Measurements from ENCODE around the gene ZNF148.
"Not testable (repeated sequence)": the region's sequence is repeated elsewhere in the genome, so short reads cannot be mapped to it uniquely, and the experiment has no call there.

Gene ZNF148, protein sequence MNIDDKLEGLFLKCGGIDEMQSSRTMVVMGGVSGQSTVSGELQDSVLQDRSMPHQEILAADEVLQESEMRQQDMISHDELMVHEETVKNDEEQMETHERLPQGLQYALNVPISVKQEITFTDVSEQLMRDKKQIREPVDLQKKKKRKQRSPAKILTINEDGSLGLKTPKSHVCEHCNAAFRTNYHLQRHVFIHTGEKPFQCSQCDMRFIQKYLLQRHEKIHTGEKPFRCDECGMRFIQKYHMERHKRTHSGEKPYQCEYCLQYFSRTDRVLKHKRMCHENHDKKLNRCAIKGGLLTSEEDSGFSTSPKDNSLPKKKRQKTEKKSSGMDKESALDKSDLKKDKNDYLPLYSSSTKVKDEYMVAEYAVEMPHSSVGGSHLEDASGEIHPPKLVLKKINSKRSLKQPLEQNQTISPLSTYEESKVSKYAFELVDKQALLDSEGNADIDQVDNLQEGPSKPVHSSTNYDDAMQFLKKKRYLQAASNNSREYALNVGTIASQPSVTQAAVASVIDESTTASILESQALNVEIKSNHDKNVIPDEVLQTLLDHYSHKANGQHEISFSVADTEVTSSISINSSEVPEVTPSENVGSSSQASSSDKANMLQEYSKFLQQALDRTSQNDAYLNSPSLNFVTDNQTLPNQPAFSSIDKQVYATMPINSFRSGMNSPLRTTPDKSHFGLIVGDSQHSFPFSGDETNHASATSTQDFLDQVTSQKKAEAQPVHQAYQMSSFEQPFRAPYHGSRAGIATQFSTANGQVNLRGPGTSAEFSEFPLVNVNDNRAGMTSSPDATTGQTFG

DNA sequence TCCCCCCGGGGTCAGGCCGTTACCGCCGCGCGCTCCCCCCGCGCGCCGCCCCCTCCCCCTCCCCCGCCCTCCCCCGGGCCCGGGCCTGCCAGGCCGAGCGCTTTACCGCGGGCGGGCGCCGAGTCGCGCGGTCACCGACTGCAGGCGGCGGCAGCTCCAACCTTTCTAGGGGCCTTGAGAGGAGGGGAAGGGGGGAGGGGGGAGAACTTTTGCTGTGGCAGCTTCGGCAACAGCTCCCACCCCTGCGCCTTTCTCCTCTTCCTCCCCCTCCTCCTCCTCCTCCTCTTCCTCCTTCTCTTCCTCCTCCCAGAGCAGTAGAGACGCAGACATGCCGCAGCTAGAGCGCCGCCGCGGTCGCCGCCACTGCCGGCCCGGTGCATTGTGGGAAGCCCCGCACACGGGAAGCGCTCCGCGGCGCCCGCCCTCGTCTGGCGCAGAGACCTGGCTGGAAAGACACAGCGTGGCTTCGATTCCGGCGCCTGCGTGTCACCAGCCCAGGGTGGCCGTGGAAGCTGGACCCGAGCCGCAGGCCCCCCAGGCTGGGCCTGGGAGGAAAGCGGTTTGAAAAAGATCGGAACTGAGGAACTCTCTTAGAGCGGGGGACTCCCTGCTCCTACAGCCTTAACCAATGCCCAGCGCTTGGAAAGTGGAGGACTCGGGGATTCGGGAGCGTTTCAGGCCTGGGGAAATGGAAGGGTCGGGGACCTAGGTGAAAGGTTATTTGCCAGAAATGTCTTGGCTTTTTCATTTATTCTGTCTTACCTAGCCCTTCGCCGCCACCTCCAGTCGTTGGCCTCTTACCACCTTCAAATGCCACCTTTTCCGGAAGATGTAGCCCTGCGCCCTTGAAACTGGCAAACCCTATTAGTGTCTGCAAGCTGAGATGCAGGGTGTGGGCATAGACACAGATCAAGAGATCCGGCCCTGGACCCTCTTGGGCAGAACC is at the start of gene ZNF148:
ZNF148 (minus strand) TSS at position 330 of the 946 bp plus-strand sequence. CDS start 61,685 bp downstream, outside the sequence.
- DNase-seq, result peak; percentile 93

DNA sequence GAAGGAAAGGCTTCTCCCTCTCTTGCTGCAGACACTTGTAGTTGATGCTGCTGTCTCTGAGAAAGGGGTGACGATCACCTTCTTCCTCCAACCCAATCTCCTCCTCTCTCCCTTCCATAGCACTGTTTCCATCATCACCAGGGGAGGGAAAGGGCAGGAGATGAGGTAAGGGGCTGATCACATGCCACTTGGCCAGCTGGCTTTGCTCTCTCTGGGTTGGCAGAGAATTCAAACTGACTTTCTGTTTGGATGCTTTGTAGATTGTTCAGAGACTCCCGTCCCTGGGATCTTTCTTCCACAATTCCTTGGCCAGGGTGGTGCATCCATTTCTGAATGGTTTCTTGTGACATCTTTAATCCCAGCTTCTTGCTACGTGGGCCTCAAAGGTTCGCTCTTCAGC is 43.2 kb upstream of the ZNF148 start:
- DNase-seq, result no peak

DNA sequence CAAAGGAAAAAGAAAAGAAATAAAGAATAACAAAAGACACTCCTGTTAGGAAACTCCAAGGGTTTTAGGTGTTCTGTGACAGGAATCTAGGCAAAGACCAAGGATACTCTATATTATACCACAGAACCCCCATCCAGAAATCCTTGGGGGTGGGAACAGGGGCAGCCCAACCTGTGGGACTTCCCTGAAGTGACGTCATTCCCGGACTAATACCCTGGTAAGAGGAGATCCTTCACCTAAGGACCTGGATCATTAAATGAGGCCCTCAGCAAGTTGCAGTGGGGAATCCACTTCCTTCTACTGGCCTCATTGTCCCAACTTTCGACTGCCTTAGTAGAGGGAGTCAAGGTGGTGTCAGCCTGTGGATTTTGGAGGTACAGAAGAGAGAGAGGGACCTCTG is 41.1 kb upstream of the ZNF148 start:
- DNase-seq, result no peak

DNA sequence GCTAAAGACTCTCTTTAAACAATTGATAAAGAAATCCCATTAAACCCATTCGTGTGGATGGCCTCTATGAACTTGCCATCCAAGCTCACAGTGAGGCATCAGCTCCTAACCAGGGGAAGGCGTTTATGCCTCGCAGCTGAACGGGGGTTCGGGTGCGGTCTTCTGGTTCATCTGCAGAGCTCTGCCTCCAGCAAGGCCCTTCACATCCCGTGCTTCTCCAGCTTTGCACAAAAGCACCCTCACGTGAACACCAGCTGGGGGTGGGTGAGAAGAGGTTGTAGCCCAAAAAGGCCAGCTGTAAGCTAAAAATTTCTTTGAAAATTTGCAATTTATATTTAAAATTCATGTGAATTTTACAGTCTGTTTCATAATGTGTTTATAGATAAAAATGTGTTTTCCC is 39.5 kb upstream of the ZNF148 start:
- no peak for DNase-seq

DNA sequence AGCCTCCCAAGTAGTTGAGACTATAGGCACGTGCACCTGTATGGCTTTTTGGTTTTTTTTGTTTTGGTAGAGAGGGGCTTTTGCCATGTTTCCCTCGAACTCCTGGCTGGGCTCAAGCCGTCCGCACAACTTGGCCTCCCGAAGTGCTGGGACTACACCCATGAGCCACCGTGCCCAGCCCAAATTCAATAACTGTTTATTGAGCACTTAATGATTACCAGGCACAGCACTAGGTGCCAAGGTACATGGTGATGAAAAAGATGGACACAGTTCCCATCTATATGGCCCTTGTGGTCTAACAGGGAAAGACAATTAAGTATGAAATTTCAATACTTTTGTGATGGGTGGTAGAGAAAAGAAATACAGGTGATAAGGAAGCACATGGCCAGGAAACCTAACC is 35.8 kb upstream of the ZNF148 start:
- DNase-seq, result no peak

DNA sequence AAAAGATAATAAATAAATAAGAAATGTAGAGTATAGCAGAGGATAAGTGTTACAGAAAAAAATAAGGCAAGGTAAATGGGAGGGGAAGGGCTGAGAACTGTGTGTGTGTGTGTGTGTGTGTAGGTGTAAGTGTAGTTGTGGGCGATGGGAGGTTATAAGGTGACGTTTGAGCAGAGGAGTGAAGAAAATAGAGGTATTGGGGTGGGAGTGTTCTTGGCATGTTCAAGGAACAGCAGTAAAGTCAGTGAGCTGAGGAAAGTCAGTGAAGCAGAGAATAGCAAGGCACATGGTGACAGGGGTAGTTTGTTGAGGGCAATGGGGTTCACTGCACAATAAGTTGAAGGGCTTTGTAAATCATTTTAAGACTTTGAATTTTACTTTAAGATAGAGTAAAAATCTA is 30.9 kb upstream of the ZNF148 start:
- DNase-seq, result no peak

DNA sequence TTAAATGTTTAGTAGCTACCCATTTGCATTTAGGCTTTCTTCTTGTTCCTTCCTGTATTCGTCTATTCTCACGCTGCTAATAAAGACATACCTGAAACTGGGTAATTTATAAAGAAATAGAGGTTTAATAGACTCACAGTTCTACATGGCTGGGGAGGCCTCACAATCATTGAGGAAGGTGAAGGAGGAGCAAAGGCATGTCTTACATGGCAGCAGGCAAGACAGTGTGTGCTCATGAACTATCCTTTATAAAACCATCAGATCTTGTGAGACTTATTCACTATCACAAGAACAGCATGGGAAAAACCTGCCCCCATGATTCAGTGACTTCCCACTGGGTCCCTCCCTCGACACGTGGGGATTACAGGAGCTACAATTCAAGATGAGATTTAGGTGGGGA is 30.4 kb upstream of the ZNF148 start:
- not testable (repeated sequence) for DNase-seq

DNA sequence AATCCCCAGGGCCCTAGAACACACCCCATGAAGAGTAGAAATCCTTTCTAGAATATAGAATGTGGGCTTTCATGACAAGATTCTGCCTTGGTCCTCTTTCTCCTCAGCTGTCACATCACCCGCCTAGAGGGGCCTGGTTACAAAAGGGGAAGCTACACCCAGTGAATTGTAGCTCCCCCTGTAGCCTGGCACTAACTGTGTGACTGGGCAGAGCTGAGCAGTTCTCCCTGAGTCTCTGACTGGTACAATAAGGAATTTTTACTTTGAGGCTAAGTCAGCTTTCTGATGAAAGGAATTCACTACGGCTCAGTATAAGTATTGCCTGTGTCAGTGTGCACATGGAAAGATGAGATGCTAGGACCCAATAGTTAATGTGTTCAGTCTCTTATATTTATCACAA is 28.7 kb upstream of the ZNF148 start:
- DNase-seq, result no peak

DNA sequence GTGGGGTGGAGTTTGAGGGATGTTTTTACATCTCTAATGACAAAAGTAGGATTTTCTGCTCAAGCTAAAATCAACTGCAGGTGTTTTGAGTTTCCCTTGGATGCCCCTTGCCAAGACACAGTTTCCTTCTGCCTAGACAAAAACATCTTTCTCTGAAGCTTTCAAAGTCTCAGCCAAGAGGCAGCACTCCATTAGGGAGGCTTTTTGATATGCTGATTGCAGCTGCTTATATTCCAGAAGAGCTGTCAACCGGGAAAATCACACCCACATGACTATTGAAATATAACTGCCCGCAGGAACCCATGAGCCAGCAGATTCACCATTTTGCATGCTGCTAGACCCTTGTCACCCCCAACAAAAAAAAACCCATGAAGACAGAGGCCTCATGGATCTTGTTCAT is 27.5 kb upstream of the ZNF148 start:
- no peak for DNase-seq

DNA sequence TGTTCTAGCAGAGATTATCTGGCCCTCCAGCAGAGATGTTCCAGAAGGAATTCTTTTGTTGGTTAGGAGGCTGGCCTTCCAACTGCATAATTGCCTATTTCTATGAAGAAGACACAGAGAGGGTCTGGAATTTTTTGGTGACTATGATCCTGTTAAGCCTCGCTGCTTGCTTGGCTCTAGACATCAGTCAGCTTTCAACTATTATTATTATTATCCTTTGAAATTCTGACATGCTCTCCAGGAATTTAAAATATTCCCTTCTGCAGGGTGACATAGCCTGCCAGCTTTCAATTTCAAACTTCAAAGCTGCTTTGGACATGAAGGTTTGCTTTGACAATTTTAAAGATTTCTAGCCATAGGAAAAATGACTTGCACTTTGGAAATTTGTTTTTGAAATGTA is 26.3 kb upstream of the ZNF148 start:
- no peak for DNase-seq

DNA sequence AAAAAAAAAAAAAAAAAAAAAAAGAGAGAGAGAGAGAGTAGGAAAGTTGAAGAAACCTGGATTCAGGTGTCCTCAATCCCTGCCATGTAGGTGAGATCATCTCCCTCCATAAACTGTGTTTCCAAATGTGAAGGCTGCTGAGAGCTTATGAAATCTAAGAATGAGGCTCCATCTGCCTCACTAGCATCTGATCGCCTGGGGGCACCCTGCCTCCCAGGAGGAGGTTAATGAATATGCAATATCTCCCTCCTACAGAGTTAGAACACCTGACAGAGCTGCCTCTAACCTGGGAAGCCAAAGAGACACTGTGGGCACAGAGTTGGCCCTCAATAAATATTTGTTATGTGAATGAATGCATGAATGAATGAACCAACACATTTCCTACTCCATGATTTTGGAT is 23.8 kb upstream of the ZNF148 start:
- no peak for DNase-seq

DNA sequence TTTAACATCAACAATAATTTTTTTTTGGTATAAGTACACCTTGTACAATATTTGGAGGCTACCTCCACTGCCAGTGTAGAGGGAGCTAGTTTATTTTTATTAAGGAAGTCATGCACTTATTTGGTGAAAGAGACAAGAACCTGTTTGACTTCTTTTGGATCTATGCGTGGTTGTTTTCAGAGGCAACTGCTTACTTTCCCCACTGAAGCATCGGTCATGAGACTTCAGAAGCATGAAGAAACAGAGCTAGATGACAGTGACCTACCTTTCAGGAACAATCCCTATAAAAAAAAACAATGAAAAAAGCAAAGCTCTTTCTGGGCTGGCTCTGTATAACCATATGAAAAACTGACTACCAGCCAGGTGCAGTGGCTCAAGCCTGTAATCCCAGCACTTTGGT is 20.0 kb upstream of the ZNF148 start:
- DNase-seq, result no peak

DNA sequence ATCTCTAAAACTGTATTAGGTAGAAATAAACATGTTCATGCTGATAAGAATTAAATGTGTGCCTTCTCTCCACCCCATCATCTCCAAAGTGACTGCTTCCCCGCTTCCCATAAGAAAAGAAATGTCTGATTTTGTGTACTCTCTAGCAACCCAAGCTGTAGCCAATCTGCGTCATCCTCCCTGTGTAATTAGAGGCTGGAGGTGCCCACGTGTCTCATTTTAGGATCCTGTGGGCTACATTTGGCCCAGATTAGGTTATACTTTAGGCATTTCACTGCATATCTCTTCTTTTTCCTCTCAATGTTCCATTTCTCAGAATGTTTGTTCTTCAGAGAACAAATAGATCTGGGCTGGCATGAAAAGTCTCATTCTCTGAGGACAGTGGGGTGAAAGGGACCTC is 19.3 kb upstream of the ZNF148 start:
- DNase-seq, result no peak

DNA sequence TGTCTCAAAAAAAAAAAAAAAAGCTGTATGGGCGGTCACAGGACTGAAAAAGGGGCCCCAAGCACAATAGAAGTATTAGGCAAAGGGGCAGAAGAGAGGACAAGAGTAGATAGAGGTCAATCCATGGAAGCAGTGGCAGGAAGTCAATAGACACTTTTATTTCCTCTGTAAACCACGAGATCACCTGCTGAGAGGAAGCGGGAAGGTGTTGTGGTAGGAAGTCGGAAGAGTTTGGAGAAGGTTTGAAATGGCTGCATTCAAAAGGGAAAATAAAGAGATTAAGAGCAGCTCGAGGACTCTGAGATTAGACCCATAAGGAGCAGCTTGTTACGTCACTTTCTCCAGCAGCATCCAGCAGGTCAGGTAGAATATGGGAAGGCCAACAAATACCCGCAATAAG is 14.2 kb upstream of the ZNF148 start:
- no peak for DNase-seq

DNA sequence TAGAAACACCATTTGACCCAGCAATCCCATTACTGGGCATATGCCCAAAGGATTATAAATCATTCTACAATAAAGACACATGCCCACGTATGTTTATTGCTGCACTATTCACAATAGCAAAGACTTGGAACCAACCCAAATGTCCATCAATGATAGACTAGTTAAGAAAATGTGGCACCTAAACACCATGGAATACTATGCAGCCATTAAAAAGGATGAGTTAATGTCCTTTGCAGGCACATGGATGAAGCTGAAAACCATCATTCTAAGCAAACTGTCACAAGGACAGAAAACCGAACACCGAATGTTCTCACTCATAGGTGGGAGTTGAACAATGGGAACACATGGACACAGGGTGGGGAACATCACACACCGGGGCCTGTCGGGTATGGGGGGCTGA is 13.2 kb upstream of the ZNF148 start:
- not testable (repeated sequence) for DNase-seq

DNA sequence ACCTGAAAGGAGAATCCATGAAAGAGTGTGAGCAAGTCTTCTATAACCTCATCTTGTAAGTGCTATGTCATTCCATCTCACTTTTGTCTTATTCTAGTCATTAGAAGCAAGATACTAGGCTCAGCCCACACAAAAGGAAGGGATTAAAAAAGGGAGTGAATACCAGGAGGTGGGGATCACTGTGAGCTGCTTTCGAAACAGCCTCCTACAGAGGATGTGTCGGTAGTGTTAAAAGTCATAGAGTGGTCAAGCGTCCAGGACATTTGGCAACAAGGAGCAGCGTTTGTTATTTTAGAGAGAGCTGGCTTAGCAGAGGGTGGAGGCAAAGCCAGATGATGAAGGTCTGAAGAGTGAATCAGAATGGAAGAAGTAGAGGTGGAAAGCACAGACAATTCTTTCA is 11.7 kb upstream of the ZNF148 start:
- DNase-seq, result no peak

DNA sequence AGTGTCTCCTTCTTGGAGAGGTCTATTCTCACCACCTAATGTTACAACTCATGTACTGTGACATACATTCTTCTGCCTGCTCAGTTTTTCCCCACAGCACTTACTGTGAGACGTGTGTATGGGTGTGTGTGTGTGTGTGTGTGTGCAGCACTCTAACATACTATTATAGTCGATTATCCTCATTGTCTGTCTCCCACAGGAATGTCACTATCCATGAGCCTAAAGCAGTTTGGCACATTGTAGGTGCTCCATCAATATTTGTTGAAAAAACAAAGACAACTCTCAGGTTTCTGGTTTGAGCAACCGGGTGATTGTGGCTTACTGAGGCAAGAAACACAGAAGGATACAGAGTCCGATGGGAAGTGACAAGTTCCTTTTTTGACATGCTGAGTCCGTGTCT is 8.6 kb upstream of the ZNF148 start:
- no peak for DNase-seq

DNA sequence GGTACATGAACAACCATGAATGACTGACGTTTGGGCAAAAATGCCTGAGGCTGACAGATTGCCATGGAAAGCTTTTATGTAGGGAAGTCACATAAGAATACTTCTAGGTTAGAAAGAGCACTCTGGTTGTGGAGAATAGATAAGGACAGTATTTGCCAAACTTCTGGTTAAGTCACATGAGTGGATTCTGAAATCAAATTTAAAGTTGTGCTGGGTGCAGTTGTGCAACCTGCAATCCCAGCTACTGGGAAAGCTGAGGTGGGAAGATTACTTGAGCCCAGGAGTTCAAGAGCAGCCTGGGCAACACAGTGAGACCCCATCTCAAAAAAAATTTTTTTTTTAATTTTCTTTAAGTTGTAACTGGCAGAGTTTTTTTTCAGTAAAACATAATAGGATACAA is 7.2 kb upstream of the ZNF148 start:
- DNase-seq, result no peak

DNA sequence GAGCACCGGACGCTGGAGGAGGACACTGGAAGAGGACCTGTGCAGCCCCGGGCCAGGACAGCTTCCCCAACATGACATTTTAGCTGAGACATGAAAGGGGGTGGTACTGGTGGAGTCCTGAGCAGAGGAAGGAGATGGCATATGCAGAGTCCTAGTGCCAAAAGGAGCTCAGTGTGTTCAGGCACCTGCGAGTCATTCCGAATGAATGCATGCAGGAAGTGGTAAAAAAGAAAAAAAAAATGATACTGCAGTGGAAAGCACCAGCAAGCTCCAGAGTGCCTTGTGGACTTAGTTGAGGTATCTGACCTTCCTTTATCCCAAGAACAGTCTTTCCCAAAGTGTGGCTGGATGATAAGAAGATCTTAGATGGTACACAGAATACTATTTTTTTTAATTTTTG is 6.6 kb upstream of the ZNF148 start:
- no peak for DNase-seq

DNA sequence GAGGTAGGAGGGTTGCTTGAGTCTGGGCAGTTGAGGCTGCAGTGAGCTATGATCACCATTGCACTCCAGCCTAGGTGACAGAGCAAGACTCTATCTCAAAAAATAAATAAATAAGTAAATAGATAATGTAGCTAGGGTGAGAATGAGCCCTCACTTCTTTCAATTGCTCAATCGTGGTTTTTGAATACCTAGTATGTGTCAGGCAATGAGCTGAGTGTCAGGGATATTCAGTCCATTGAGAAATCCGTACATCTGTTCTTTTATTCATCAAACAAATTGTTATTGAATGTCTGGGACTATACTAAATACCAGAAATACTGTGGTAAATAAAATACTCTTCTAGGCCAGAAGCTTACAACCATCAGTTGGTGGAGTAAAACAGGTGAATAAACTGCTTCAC is 6.2 kb upstream of the ZNF148 start:
- DNase-seq, result no peak

DNA sequence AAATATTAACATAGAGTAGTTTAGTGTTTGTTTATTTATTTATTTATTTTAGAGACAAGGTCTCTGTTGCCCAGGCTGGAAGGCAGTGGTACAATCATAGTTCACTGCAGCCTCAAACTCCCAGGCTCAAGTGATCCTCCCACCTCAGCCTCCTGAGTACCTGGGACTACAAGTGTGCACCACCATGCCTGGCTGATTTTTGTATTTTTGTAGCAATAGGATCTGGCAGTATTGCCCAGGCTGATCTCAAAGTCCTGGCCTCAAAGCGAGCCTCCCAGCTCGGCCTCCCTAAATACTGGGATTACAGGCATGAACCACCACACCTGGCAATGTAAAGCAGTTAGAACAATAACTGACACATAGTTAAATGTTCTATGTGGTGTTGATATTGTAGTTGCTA is 4.4 kb upstream of the ZNF148 start:
- DNase-seq, result no peak

DNA sequence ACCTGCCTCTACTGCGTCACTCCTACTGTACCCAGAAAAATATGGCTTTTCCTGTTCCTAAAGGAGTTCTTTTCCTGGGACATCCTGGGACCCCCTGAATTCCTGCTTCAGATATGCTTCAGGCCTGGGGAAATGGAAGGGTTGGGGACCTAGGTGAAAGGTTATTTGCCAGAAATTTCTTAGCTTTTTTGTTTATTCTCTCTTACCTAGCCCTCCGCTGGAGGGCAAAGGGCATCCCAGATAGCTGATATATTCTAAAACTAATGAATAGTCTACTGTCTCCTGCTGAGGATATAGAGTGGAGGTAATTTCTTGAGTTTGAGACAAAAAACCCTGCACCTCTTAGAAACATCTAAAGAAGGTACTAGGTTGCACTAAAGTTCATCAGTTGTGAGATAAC is 3.6 kb upstream of the ZNF148 start:
- no peak for DNase-seq

DNA sequence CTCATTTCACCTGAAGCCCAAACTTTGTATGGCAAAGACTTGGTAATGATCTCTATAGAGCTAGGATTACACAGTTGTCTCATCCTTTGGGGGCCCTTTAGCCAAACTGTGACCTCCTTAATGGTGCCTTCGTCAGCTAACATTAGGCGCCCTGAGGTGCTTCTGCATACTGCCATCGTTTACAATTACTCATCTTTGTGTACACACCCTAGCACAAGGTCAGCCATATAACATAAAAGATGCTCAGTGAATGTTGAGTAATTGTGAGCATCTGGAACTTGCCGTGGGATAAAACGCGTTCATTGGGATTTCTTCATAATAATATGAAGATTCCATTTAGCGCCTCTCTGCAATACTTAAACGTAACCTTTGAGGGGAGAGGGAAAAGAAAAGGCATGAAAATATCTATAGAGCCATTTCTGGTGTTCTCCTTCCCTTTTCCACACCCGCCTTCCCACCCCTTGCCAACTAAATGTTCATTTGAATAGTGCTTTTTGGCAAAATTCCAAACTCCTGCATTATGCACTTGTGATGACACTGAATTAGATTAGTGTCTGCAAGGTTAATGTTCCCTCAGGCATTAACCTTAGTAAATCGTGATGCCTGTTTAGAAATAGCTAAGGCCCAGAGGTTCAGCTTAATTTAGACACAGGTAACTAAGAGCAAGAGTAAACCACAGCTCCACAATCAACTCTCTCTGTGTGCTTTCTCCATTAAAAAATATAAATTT is 990 bp upstream of the ZNF148 start:
- no peak for DNase-seq
